ENCODE data around the gene LTK. TPM values are rescaled to one million over a fixed set of nuclear protein-coding genes. Genes with fewer than 3 reads are reported as not detected.

Gene LTK
- total and polyA plus RNA-seq, 2 experiments from 2014 or later: 3.0 to 3.7 TPM

Other genes starting within 250 kb of the LTK start
- 8.0 and 19.8 TPM in 2 replicates for gene OIP5, start 181.2 kb downstream of the LTK start, total RNA-seq
- 8.4 and 30.2 TPM in 2 replicates for gene OIP5, start 181.2 kb downstream of the LTK start, polyA plus RNA-seq
- gene NUSAP1, start 180.9 kb downstream of the LTK start, total RNA-seq: 37.1 and 198 TPM in 2 replicates
- gene NUSAP1, start 180.9 kb downstream of the LTK start, polyA plus RNA-seq: 28.5 and 173 TPM in 2 replicates
- 27.7 and 40.0 TPM in 2 replicates for gene NDUFAF1, start 111.3 kb downstream of the LTK start, total RNA-seq
- gene NDUFAF1, start 111.3 kb downstream of the LTK start, polyA plus RNA-seq: 45.4 and 49.5 TPM in 2 replicates
- gene RTF1, start 96.7 kb downstream of the LTK start, total RNA-seq: 31.2 and 39.7 TPM in 2 replicates
- 89.1 and 119 TPM in 2 replicates for gene RTF1, start 96.7 kb downstream of the LTK start, polyA plus RNA-seq
- gene ITPKA, start 20.0 kb downstream of the LTK start, total RNA-seq: 6.0 and 6.9 TPM in 2 replicates
- 1.4 and 6.4 TPM in 2 replicates for gene ITPKA, start 20.0 kb downstream of the LTK start, polyA plus RNA-seq
- 37.1 and 46.9 TPM in 2 replicates for gene RPAP1, start 30.4 kb upstream of the LTK start, total RNA-seq
- 37.2 and 40.7 TPM in 2 replicates for gene RPAP1, start 30.4 kb upstream of the LTK start, polyA plus RNA-seq
- gene TYRO3, start 45.4 kb upstream of the LTK start, total RNA-seq: 13.2 and 17.2 TPM in 2 replicates
- gene TYRO3, start 45.4 kb upstream of the LTK start, polyA plus RNA-seq: 22.7 and 26.3 TPM in 2 replicates
- gene MGA, start 146.6 kb upstream of the LTK start, total RNA-seq: 22.7 and 48.8 TPM in 2 replicates
- gene MGA, start 146.6 kb upstream of the LTK start, polyA plus RNA-seq: 17.7 and 23.2 TPM in 2 replicates